ENCODE data around the gene C5orf15.
"Not testable (repeated sequence)": the region's sequence is repeated elsewhere in the genome, so short reads cannot be mapped to it uniquely, and the experiment has no call there.

The C5orf15 gene

DNA sequence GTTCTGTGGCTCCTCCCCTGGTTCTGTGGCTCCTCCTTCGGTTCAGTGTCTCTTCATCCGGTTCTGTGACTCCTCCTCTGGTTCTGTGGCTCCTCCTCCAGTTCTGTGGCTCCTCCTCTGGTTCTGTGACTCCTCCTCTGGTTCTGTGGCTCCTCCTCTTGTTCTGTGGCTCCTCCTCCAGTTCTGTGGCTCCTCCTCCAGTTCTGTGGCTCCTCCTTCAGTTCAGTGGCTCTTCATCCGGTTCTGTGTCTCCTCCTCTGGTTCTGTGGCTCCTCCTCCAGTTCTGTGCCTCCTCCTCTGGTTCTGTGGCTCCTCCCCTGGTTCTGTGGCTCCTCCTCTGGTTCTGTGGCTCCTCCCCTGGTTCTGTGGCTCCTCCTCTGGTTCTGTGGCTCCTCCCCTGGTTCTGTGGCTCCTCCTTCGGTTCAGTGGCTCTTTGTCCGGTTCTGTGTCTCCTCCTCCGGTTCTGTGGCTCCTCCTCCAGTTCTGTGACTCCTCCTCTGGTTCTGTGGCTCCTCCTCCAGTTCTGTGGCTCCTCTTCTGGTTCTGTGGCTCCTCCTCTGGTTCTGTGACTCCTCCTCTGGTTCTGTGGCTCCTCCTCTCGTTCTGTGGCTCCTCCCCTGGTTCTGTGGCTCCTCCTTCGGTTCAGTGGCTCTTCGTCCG, 32.3 kb downstream of the C5orf15 start:
- not testable (repeated sequence) for DNase-seq

DNA sequence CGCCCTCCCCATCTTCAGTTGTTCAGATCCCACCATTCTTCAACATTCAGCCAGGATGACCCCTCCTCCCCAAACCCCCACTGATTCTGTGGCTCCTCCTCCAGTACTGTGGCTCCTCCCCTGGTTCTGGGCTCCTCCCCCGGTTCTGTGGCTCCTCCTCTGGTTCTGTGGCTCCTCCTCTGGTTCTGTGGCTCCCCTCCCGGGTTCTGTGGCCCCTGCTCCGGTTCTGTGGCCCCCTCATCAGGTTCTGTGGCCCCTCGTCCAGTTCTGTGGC, 32.8 kb downstream of the C5orf15 start:
- no peak for DNase-seq

DNA sequence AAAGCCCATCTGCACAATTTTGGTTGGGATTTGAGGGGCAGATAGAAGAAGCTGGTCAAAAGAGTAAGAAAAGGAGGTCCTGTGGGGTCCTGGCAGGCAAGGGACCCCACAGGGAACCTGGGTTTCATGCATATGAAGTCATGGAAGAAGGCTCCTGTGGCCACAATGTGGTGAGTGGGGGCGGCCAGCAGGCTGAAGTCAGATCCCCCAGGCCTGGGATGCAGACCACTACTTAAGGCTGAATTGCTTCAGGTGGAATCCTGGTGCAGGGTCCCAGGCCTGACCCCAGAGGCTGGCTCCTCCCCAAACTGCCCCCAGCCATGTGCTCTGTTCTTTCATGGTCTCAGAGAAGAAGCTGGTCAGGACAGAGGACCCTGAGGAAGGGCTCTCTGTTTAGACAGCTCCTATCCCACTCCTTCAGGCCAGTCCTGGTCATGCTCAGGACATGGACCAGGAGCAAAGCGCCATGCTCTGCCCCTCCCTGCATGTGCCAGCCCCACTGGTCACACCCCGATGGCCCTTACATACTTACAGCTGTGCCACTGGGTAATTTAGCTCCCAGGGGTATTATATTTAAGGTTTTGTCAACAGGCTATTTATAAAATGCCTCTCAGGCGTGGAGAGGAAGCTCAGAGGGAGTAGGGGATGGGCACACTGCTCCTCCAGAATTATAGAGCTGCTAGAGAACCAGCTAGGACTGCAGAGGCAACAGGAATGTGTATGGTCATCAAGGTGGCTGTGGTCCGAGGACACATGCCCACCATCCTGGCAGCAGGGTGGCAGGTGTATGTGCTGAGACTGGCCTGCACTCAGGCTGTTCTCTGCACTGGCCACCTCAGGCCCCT, 33.4 kb downstream of the C5orf15 start:
- no peak for DNase-seq

DNA sequence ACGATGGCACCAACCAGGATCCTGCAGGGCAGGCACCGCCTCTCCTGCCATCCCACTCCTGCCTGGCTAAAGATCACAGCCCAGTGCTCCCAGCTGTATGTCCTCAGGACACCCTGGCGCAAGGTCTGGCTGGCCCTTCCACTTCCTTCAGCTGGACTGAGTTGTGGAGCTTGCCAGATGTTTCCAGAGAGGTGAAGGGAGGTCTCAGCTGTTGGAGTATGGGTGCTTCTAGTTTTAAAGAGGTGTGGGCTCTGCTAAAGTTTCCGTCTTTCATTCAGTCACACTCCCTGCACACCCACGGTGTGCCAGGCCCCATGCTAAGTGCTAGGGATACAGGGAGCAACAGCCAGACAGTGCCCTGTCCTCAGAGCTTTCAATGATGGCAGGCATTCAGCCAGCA, 34.1 kb downstream of the C5orf15 start:
- no peak for DNase-seq

DNA sequence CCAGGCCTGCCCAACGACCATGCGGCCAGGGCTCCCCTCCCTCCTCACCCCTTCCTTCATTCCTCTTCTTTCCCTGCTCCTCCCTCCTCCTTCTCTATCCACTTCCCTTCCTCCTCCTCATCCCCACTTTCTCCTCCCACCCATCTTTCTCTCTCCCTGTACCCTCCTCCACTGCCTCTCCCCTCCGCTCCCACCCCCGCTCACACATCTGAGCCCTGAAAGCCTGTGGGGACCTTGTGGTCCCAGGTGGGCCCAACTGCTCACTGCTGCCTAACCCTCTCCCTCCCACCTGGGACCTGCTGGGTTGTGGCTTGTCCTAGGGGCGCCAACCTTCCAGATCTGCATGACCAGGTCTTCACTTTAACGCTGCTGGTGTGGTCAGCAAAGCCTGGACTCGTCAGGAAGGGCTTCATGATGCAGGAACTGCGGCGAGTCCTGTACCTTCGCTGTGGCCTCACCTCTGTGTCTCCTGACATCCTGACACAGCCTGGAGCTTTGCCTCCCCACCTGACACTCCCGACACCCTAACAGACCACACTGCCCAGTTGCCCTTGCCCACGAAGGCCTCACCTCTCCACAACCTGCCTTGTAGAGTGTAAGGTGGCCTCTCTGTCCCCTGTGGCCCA, 34.6 kb downstream of the C5orf15 start:
- no peak for DNase-seq

DNA sequence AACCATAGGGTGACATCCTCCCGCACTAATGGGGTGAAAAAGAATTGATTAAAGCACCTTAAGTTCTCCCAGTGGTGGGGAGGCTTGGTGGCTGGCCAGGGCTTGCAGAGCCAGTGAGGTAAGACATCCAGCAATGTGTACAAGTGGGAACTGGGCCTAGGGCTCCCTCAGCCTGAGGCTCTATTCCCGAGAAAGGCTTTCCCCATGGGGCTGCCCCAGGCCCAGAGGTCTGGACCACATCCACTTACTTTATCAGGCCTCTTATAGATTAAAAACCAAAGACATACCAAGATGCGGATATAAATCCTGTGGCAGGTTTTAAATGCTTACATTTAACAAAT, 35.3 kb downstream of the C5orf15 start:
- no peak for DNase-seq

DNA sequence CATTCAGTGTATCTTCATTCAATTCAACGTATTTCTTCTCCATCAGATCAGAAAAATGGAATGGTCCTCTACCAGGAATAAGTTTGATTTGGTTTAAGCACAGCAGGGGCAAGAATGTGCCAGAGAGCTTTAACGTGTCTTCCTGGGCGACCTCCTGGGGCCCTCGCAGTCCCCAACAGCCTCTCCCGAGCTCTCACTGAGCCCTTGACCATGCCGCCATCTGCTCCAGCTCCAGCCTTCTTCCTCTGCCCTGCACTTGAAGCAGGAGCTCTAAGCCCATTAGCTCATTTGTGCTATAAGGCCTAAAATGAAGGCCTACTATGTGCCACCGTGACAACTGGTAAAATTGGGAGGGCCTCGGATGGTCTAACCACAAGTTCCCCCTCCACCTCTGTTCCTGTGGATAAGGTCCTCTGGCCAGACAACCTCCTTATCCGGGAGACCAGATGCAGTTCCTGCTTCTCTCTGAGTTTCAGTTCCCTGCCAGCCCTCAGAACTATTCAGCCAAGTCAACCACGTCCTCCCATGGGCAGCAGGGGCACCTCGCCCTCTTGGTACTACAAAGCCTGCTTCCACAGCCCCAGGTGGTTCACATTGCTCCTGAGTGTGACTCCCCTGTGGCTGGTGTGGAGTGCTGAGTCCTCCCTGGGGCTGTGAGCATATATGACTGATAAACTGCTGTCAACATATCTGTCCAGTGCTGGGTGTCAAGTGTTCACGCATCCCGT, 35.8 kb downstream of the C5orf15 start:
- no peak for DNase-seq

DNA sequence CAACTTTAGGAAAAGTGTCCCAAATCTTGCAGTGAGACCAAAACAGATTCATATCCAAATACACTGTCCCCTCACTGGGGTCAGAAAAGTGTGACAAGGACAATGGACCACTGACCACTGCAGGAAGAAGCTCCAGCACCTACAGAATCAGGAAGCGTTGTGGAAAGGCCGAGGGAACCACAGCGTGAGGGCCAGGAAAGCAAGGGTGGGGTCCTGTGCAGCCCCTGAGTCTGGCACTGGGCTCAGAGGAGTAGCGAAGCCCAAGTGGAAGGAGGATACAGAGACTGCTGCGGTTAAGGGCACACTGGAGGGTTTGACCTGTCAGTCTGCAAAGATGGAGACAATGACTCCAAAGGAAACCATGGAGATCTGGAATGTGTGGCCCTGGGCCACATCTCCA, 36.9 kb downstream of the C5orf15 start:
- no peak for DNase-seq

DNA sequence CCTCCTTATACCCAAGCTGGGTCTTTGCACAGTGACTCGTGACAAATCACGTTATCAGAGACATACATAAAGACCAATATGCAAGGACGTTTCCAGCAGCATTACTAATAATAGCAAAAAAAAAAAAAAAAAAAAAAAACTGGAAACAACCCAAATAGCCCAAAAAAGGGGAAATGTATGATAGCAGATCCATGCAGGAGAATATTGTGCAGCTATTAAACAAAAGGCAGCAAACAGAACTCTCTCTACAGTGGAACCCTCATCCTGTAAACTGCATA, 37.7 kb downstream of the C5orf15 start:
- DNase-seq: no peak

DNA sequence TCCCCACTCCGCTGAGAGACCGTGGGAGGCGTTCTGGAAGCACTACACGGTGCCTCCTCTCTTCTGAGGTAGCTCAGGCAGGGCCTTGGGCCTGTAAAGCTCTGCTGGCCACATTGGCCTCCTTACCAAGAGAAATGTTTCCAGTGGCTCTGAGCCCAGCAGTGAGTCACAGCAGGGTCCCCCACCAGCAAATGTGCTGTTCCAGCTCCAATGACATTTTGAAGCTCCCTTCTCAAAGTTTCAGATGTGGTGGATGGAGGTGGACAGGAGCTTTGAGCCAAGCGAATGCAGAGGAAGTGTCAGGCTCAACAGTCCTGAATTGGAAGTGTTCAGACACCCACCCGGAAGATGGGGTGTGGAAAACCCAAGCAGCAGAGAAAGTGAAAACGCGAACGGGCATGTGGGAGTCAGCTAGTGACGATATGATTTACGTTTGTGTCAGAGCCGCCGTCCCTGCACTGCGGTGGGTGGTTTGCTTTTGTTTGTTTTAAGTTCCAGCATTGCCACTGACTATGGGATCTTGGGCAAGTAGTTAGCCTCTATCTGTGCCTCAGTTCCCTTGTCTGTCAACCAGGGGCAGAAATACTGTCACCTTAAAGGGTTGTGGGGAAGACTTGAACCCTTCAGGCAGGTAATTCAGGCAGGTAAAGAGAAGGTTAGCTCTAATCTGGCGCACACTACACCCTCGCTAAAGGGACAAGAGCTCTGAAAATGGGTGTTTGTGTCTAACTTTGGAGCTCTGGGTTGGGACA, 38.2 kb downstream of the C5orf15 start:
- peak; percentile 65 for DNase-seq

DNA sequence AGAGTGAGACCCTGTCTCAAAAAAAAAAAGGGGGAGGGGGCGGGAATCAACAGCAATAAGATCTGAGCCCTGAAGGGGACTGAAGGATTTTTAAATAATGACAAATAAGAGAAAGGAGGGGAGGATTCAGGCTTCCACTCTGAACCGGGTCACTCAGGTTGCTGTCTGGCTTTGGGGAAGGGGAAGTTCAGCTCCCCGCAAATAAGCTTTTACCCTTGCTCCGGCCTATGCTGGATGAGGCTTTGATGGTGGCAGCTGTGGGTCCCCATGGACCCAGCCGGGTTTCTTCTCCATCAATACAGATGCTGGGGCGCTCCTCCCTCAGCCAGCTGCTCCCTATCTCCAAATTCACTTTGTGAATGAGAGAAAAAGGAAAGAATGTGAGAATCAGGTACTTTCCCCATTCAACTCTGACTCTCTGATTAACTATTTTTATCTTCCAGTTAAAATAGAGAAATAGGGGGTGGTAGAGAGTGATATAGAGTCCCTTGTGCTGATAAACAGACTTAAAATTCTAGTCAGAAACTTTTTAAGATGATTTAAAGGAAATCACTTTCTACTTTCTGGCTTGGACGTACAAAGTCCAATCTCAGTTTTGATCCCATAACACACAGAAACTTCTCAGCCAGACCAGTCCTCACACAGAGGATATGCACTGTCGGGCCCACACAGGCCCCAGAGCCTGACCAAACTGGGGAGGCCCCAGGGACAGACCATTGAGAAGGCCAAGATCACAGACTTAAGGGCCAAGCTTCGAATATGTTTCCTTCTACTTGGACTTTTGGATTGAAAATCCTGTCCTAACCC, 39.6 kb downstream of the C5orf15 start:
- DNase-seq: no peak

DNA sequence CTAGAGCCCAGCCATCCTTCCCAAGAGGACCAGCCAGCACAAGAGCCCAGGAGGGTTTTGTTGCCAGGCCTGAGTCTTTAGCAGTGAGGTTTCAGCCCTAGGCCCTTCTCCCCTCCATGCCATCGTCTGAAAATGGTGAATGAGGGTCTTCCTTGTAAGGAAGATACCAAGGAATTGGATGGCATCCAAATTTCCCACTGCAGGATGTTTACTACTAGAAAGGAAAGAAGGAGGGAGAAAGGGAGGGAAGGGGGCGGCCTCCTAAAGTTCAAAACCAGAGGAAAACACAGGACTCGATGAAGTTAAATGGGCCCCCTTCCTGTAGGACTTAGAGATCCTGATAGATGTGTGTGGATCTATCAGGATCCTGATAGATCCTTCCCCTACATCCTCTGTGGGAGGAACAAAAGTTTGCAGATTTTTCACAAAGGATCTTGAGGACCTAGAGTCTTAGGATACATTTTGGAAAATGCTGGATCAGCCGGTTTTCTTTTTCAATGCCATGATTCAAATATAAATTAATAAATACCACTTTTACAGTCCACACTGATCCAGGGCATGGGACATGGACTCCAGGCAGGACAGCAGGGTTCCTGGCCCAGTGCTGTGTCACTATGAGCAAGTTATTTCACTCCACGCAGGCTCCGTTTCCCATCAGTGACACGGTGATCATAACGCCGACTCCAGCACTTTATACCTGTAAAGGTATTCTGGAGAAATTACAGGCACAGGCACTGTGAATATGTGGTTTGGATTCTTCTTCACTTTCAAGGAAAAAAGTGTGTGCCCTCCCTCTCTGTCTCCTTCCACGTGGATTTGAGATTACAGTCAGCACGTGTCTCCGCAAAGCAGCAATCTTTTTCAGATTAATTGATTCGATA, 40.9 kb downstream of the C5orf15 start:
- DNase-seq: no peak

DNA sequence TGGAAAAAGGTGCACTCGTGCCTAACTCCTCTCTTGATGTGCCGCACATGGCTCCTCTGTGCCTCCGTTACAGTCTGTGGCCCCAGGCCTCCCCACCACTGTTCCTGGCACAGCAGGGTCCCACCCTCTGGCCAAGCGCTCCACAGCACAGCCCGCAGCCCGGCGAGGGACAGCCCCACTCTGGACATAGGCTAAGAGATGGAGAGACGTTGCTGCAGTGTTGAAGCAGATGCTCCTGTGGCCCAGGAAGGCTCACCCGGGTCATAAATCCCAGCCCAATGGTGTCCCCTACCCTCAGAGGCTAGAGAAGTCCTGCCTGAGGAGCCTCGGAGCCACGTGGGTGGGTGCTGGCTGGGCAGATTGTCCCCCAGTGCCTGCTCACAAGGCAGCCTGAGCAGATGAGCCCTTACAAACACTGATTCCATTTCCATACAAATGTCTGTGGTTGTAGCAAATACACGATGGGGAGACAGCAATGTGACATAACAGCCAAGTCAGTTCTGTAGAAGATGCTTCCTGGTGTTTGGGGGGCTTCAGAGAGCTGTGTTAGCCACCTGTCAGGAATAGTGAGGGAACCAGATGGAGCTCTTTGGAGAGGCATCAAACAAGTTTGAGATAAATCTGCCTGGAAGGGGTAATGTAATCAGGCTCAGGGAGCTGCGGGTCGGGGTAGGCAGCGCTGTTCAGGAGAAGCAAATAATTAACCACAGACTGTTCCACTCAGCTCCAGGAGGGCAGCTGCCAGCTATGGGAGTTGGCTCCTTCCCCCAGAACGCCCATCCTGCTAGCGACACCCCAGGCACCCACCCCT, 41.7 kb downstream of the C5orf15 start:
- DNase-seq: no peak

DNA sequence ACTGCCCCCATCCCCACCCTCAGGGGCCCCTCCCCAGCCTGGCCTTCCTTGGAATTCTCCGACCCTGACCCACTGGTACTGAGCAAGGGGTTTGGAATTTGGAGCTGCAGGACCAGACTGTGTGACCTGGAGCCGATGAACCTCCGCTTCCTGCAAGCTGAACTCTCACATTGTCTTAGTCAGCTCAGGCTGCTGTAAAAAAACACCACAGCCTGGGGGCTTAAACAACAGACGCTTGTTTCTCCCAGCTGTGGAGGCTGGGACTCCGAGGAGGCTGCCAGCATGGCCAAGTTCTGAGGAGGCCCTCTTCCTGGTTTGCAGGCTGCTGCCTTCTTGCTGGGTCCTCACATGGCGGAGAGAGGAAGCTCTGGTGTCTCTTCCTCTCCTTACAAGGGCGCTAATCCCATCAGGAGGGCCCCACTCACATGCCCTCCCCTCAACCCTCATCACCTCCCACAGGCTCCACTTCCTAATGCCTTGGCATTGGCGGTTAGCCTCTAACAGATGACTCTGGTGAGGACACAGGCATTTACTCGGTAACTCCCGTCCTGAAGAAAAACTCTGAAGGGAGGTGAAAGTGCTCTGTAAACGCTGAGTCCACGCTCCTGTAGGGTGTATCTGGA, 42.4 kb downstream of the C5orf15 start:
- no peak for DNase-seq

DNA sequence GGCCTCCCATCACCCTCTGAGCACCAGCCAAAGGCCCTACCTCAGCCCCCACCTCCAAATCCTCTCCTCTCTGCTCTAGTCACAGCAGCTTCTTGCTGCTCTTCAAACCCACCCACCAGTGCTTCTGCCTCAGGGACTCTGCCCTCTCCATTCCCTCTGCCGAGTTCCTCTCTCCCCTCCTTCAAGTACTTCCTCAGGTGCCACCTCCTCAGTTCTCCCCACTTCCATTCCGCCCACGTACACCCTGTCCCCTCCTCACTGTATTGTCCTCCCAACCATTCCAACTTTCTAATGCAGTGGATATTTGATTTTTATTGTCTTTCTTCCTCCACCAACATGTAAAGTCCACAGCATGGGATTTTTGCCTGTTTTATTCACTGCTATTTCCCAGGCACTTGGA, 43.2 kb downstream of the C5orf15 start:
- no peak for DNase-seq

DNA sequence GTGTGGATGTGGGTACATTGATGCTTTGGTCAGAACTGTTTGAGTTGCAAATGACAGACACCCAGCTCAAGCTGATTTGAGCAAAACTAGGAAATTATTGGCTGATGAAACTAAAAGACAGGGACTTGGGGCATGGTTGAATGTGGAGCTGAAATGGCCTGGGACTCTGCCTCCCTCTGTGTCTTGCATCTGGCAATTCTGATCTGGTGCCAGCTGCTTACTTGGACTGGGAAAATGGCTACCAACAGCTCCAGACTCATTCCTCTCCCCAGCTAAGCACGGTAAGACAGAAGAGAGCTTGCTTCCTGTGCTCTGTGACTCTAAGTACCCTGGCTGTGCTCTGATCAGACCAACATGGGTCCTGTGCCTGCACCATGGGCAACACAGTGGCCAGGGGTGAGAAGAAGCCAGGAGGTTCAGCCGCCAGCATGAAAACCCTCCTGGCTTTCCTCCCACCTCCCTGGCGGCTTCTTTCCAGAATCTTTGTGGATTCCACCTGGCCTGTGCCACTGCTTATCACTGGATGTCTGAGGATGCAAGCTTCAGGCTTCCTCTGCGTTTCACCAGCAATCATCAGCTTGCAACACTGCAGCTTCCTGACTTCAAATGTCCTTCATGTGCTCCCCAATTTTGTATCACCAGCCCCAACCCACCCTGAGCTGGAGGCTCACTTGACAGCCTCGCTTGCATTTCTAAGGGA, 44.1 kb downstream of the C5orf15 start:
- DNase-seq: no peak

DNA sequence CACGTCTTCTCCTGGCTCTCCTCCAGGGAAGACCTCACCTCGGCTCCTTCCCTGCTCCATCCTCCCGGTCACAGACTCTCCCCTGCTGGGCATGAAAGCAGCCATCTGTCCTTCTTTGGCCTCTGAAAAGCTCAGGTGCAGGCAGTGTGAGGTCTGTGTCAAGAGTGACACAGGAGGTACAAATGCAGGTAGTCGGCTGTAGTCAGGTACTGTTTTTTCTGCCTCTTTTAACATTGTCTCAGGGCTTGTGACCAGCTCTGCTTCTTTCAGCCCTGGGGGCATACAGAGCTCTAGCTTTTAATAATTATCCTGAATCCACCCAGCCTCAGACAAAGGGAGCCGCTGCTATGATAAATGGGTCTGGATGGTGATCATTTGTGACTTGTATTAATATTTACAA, 46.4 kb downstream of the C5orf15 start:
- DNase-seq: no peak

DNA sequence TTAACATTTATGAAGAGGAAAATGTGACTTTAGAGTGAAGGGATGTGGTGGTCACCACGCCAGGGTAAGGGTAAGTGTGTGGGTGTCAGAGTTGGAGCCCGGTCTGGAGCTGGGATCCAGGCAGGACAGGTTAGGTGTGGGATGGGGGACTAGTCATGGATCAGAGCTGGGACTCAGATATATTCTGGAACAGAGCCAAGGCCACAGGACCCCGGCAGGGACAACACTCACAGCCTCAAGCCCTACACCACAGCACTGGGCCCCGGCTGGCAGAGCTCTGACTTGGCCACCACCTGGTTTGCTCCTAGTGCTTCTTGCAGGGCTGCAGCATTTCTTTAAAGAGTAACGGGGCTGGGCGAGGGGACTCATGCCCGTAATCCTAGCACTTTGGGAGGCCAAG, 47.4 kb downstream of the C5orf15 start:
- DNase-seq: no peak
